ENCODE results near the gene NFIA. TPM values are rescaled to one million over a fixed set of nuclear protein-coding genes. Genes with fewer than 3 reads are reported as not detected.

Gene NFIA
- total and polyA plus RNA-seq, 9 of the 15 experiments (the other 6 are each of a cell fraction or from before 2014, with no cell fraction given) = 5.3 to 24.9 (median 9.8) TPM

GRCh38 chr1:61435226-61435625 is 352.9 kb downstream of the NFIA start:
- Histone ChIP-seq H3K79me2 (ENCODE audit: control insufficient read depth, insufficient read depth, low read length) (no peaks in the 10 kb centered on the region), H2AFZ (ENCODE audit: low read depth, low read length) (no peak overlapping the region), H3K4me2 (ENCODE audit: insufficient read depth, low read length) (no peak overlapping the region), H3K27ac (ENCODE audit: extremely low read depth, low read depth, low read length) (no peak overlapping the region), H3K9me3 (replicated peaks; ENCODE audit: control insufficient read depth, insufficient read depth, low read depth, low read length) (no peaks in the 10 kb centered on the region), H3K27me3 (ENCODE audit: control insufficient read depth in 2 of 2, insufficient read depth in 2 of 2, low read length in 2 of 2) (no peaks in the 10 kb centered on the region), H3K9ac (ENCODE audit: insufficient read depth in 1 of 2, low read depth in 2 of 2, low read length in 2 of 2) (no peak overlapping the region), H3K4me1 (replicated peaks in 1 of 2; ENCODE audit: control insufficient read depth in 2 of 2, insufficient read depth in 2 of 2, low read length in 2 of 2) (no peaks in the 10 kb centered on the region), H3K36me3 (ENCODE audit: control insufficient read depth, insufficient read depth, low read length) (0 out of 3 replicates have a peak, but pooled peaks cover 7% of the 10 kb centered on the region), H3K9me1 (ENCODE audit: control insufficient read depth, insufficient read depth, low read length) (no peaks in the 10 kb centered on the region), H3K4me3 (no peak overlapping the region), H4K20me1 (replicated peaks; ENCODE audit: control insufficient read depth, insufficient read depth, low read length) (no peaks in the 10 kb centered on the region)
- in situ Hi-C loops (cut with MboI) = no loop called here
- POLR2A ChIA-PET = interaction anchor here (1.1 to 2.0 kb wide), 2 partner anchors 12 to 19 kb away, joined by 3 to 4 read pairs; no protein-coding TSS in a partner anchor
- no peak for FAIRE-seq
- ATAC-seq = no peak
- DNase-seq (ENCODE audit: extremely low read depth in 1 of 4, low spot score in 3 of 4) = no peak
- intact Hi-C loops (cut with micrococcal nuclease) = no loop called here
- WGBS (ENCODE audit: insufficient coverage, low coverage, missing lambda C conversion rate) = 89% methylated on average over 5 of the region's 5 CpGs
- TF ChIP-seq LEF1 (IDR thresholded peaks at IDR 0.05) (no peak), IRF9 (tag; IDR thresholded peaks at IDR 0.05) (no peak), ELF1 (tag; IDR thresholded peaks at IDR 0.05) (no peak), ZNF75A (CRISPR knock-in tag; IDR thresholded peaks at IDR 0.05) (no peak), CHAMP1 (IDR thresholded peaks at IDR 0.05) (no peak)
- no TSS peak for BruUV-seq (replicated peaks)
- CTCF ChIA-PET (ENCODE audit: low intra/inter-chr PET ratio) = no interaction called here
